Measurements from ENCODE around the gene FOXL3.

- TF ChIP-seq CTCF (IDR thresholded peaks at IDR 0.05) (no peak), POLR2A (IDR thresholded peaks at IDR 0.05) (no peak)
These were observed 24.9 kb downstream of the FOXL3 start for GRCh38 chr7:314853-315252.
